Loucy (cell line): ENCODE results near the gene RPL22.

Experiments used
- H2AFZ ChIP-seq: fragments of 200-600 bp; sonication (generic); 2 replicates; pipeline ENCODE4 v1.6.0; 2016; ENCODE audit warnings: antibody characterized with exemption, mild to moderate bottlenecking, low read length, moderate library complexity
- H3F3A ChIP-seq: fragments of 200-600 bp; 2 replicates; pipeline ENCODE4 v1.6.0; 2016; ENCODE audit warnings: antibody characterized with exemption, low read depth, mild to moderate bottlenecking
- H3K27me3 ChIP-seq: fragments of 200-600 bp; sonication (generic); 2 replicates; pipeline ENCODE4 v1.6.1; 2014; ENCODE audit warnings: low read length, mild to moderate bottlenecking; ENCODE audit not compliant: insufficient read depth, poor library complexity, severe bottlenecking
- H3K36me3 ChIP-seq: fragments of 200-600 bp; sonication (generic); 2 replicates; pipeline ENCODE4 v1.6.1; 2016; ENCODE audit warnings: low read length; ENCODE audit not compliant: insufficient read depth
- H3K4me1 ChIP-seq: fragments of 200-600 bp; sonication (generic); 2 replicates; pipeline ENCODE4 v1.5.1; 2014; ENCODE audit warnings: low read length, mild to moderate bottlenecking; ENCODE audit not compliant: insufficient read depth, poor library complexity, severe bottlenecking
- H3K4me2 ChIP-seq: fragments of 200-600 bp; sonication (generic); 2 replicates; pipeline ENCODE4 v1.6.0; 2014; ENCODE audit warnings: antibody characterized with exemption, low read length, low read depth, mild to moderate bottlenecking; ENCODE audit not compliant: poor library complexity, severe bottlenecking
- H3K4me3 ChIP-seq: fragments of 200-600 bp; sonication (generic); 2 replicates; pipeline ENCODE4 v1.5.1; 2014; ENCODE audit warnings: low read length, mild to moderate bottlenecking, mixed read lengths; ENCODE audit not compliant: poor library complexity, severe bottlenecking
- H3K79me2 ChIP-seq: fragments of 200-600 bp; sonication (generic); 2 replicates; pipeline ENCODE4 v1.6.1; 2014; ENCODE audit warnings: low read length; ENCODE audit not compliant: insufficient read depth
- H3K9ac ChIP-seq: fragments of 200-600 bp; sonication (generic); 2 replicates; pipeline ENCODE4 v1.6.0; 2014; ENCODE audit warnings: mild to moderate bottlenecking, low read depth, low read length, moderate library complexity; ENCODE audit not compliant: poor library complexity, severe bottlenecking
- H3K9me2 ChIP-seq: fragments of 200-600 bp; sonication (generic); replicated peaks from 2 replicates; pipeline ENCODE4 v1.6.1; 2016; ENCODE audit warnings: low read depth, low read length, mixed read lengths
- H3K9me3 ChIP-seq: fragments of 200-600 bp; sonication (generic); 2 replicates; pipeline ENCODE4 v1.6.1; 2014; ENCODE audit warnings: mild to moderate bottlenecking, antibody characterized with exemption, low read length, low read depth; ENCODE audit not compliant: insufficient read depth
- H4K20me1 ChIP-seq: fragments of 200-600 bp; sonication (generic); 2 replicates; pipeline ENCODE4 v1.6.0; 2014; ENCODE audit warnings: antibody characterized with exemption, low read length, mild to moderate bottlenecking; ENCODE audit not compliant: insufficient read depth, poor library complexity, severe bottlenecking
- EZH2phosphoT487 ChIP-seq: fragments of 200-600 bp; IDR thresholded peaks from 2 replicates; pipeline ENCODE4 v1.6.1; 2018; ENCODE audit warnings: antibody characterized with exemption, mild to moderate bottlenecking, moderate library complexity, borderline replicate concordance
- TF ChIP-seq, protein P1 (sequence below): fragments of 200-600 bp; sonication (generic); conservative IDR thresholded peaks from 2 replicates; pipeline ENCODE4 v1.5.1; 2014; ENCODE audit warnings: mild to moderate bottlenecking, antibody characterized with exemption, low read length

Gene RPL22

DNA sequence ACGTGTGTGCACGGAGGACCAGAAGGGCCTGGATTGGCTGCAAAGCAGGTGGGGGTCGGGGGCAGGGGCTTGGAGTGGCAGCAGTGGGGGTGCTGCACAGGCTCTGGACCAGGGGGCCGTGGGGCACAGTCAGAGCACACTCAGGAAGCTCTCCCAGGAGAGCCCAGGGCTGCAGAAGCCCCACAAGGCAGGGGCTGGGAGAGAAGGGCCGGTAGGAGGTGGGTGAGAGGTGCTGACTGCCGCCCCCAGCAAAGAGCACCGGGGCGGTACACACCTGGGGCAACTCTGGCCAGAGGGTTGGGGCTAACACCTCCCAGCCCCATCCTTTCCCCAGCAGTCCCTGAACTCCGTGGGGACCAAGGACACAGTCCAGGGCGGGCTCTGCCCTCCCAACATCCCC, 33.2 kb downstream of the RPL22 start:
- H3K9me3 ChIP-seq, result no peaks in the 10 kb centered on the region
- H3K4me3 ChIP-seq, result no peak overlapping the region
- no peaks in the 10 kb centered on the region for H3K9me2 ChIP-seq
- H3K4me1 ChIP-seq, result no peaks in the 10 kb centered on the region
- no peaks in the 10 kb centered on the region for H4K20me1 ChIP-seq
- no peak overlapping the region for H3K9ac ChIP-seq
- no peaks in the 10 kb centered on the region for H3K27me3 ChIP-seq
- H2AFZ ChIP-seq, result no peak overlapping the region
- no peaks in the 10 kb centered on the region for H3K79me2 ChIP-seq
- TF ChIP-seq EZH2phosphoT487, result no peak
- TF ChIP-seq, protein P1, sequence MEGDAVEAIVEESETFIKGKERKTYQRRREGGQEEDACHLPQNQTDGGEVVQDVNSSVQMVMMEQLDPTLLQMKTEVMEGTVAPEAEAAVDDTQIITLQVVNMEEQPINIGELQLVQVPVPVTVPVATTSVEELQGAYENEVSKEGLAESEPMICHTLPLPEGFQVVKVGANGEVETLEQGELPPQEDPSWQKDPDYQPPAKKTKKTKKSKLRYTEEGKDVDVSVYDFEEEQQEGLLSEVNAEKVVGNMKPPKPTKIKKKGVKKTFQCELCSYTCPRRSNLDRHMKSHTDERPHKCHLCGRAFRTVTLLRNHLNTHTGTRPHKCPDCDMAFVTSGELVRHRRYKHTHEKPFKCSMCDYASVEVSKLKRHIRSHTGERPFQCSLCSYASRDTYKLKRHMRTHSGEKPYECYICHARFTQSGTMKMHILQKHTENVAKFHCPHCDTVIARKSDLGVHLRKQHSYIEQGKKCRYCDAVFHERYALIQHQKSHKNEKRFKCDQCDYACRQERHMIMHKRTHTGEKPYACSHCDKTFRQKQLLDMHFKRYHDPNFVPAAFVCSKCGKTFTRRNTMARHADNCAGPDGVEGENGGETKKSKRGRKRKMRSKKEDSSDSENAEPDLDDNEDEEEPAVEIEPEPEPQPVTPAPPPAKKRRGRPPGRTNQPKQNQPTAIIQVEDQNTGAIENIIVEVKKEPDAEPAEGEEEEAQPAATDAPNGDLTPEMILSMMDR, result no peak
- H3K36me3 ChIP-seq, result no peaks in the 10 kb centered on the region
- no peaks in the 10 kb centered on the region for H3F3A ChIP-seq
- no peak overlapping the region for H3K4me2 ChIP-seq

DNA sequence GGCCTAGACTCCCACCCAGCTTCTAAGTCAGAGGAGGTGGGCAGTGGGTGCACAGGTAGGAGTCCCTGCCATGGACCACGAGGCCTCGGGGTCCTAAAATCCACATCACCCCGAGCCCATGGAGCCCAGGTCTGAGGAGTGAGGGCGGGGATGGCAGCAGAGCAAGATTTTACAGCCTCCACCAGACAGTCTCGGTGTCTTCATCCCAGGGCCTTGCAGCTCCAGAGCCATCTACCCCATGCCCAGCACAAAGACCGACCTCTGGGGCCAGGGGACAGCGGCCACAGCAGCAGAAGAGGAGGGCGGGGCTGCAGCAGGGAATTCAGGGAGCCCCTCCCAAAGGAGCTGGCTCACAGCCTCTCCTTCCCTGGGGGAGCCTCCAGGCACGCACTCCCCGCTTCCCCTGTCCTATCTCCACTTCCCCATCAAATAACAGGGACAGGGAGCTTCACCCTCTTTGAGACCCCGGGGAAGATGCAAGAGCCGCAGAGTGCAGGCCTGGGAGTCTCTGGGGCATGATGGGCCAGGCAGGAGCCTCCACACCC, 33.9 kb downstream of the RPL22 start:
- no peak overlapping the region for H3K9ac ChIP-seq
- TF ChIP-seq EZH2phosphoT487, result no peak
- TF ChIP-seq, protein P1, result no peak
- no peaks in the 10 kb centered on the region for H3K4me1 ChIP-seq
- no peaks in the 10 kb centered on the region for H3K36me3 ChIP-seq
- H3K4me3 ChIP-seq, result no peak overlapping the region
- no peak overlapping the region for H2AFZ ChIP-seq
- H3K27me3 ChIP-seq, result no peaks in the 10 kb centered on the region
- H3F3A ChIP-seq, result no peaks in the 10 kb centered on the region
- H4K20me1 ChIP-seq, result no peaks in the 10 kb centered on the region
- H3K79me2 ChIP-seq, result no peaks in the 10 kb centered on the region
- no peaks in the 10 kb centered on the region for H3K9me3 ChIP-seq
- no peak overlapping the region for H3K4me2 ChIP-seq
- H3K9me2 ChIP-seq, result no peaks in the 10 kb centered on the region

DNA sequence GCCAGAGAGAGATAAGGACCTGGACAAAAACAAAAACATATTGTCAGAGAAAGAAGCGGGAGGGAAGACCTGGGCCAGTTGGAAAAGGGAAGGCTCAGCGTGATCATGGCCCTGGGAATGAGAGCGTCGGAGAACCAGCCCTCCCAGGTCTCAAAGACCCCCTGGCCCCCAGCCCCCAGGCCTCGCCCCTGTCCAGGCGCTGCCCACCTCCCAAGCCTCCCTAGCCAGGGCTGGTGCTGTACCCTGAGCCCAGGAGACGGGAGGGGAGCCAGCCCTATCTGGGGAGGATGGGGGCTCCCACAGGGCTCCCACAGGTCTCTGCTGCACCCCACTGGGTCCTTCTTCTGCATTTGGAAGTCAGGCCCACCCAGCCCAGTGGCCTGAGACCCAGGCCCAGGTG, 34.4 kb downstream of the RPL22 start:
- Histone ChIP-seq H3K4me2 (no peak overlapping the region), H3K9me2 (no peaks in the 10 kb centered on the region), H2AFZ (no peak overlapping the region), H3K27me3 (no peaks in the 10 kb centered on the region), H3K36me3 (no peaks in the 10 kb centered on the region), H3K4me3 (no peak overlapping the region), H3K9ac (no peak overlapping the region), H3F3A (no peaks in the 10 kb centered on the region), H4K20me1 (no peaks in the 10 kb centered on the region), H3K4me1 (no peaks in the 10 kb centered on the region), H3K9me3 (no peaks in the 10 kb centered on the region), H3K79me2 (no peaks in the 10 kb centered on the region)
- TF ChIP-seq, protein P1, result no peak
- TF ChIP-seq EZH2phosphoT487, result no peak
